Measurements from ENCODE around the gene RFC4.

DNA sequence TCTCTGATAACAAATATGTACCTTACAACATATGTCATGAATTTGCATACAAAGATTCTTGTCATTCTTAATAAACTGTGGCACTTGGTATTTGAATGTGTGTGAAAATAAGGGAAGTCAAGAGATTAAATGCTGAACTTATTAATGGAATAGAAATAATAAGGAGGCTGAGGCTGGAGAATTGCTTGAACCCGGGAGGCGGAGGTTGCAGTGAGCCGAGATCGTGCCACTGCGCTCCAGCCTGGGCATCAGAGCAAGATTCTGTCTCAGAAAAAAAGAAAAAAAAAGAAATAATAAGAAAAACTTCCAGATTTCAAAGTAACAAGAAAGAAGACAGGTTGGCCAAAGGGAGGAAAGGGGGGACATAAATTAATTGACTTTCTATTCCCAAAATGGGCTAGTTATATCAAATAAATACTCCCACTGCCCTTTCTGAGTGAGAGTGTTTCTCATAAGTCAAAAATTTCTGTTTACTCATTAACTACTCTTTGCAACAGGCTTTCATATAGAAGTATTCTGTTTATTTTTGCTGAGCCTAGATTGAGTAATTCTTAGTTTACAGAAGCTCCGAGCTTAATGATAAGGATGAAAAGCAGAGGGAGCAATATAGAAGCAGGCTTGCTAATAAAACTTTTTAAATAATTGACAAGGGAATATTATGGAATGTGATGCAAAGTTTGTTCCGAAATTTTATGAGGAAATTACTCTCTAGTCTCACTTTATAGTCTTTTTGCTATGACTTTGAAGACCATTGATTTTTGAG is 63.5 kb downstream of the RFC4 start:
- TF ChIP-seq, protein P1, sequence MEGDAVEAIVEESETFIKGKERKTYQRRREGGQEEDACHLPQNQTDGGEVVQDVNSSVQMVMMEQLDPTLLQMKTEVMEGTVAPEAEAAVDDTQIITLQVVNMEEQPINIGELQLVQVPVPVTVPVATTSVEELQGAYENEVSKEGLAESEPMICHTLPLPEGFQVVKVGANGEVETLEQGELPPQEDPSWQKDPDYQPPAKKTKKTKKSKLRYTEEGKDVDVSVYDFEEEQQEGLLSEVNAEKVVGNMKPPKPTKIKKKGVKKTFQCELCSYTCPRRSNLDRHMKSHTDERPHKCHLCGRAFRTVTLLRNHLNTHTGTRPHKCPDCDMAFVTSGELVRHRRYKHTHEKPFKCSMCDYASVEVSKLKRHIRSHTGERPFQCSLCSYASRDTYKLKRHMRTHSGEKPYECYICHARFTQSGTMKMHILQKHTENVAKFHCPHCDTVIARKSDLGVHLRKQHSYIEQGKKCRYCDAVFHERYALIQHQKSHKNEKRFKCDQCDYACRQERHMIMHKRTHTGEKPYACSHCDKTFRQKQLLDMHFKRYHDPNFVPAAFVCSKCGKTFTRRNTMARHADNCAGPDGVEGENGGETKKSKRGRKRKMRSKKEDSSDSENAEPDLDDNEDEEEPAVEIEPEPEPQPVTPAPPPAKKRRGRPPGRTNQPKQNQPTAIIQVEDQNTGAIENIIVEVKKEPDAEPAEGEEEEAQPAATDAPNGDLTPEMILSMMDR (IDR thresholded peaks at IDR 0.05) = no peak
- TF ChIP-seq POLR2A (IDR thresholded peaks at IDR 0.05) = no peak

Measured in transverse colon (tissue), 3 donors.